Adrenal gland (tissue), 12 donors: ENCODE data around the gene MDGA2. TPM values are rescaled to one million over a fixed set of nuclear protein-coding genes. Genes with fewer than 3 reads are reported as not detected.
A peak's percentile ranks its signal among the peaks of the same experiment; 100 is the strongest.

Experiments
- DNase-seq, 7 donors: peaks; one replicate each; pipeline ENCODE4 v3.0.0-alpha.2; 2019 to 2020
- H3K27ac ChIP-seq, 5 donors: fragments of 200-600 bp; sonication (generic) in 4 of 5; 1 replicate in 3 of 5; 2 replicates in 2 of 5; pipeline versions ENCODE4 v1.5.1 to v1.8.0; 2016 to 2020; ENCODE audit warnings: mild to moderate bottlenecking in 1 of 5
- H3K27me3 ChIP-seq: fragments of 200-600 bp; 2 replicates; pipeline ENCODE4 v1.8.0; 2021
- H3K36me3 ChIP-seq, 2 donors: fragments of 200-600 bp; replicated peaks in 1 of 2; 1 replicate in 1 of 2; 2 replicates in 1 of 2; pipeline versions ENCODE4 v1.5.1 to v1.8.0; 2018 to 2022
- H3K4me1 ChIP-seq, 2 donors: fragments of 200-600 bp; replicated peaks in 1 of 2; 1 replicate in 1 of 2; 2 replicates in 1 of 2; pipeline versions ENCODE4 v1.5.1 to v1.8.0; 2018 to 2021
- H3K4me3 ChIP-seq, 4 donors: fragments of 200-600 bp; sonication (generic) in 3 of 4; one replicate each; pipeline ENCODE4 v1.5.1; 2016 to 2018
- H3K9me3 ChIP-seq, 3 donors: fragments of 200-600 bp; sonication (generic) in 1 of 3; replicated peaks in 1 of 3; 1 replicate in 2 of 3; 2 replicates in 1 of 3; pipeline versions ENCODE4 v1.5.1 to v1.8.0; 2016 to 2021
- POLR2A ChIP-seq, 2 donors: fragments of 450-650 bp; IDR thresholded peaks; one replicate each; pipeline ENCODE4 v1.6.1; 2017; ENCODE audit warnings: antibody characterized with exemption in 2 of 2, mild to moderate bottlenecking in 2 of 2, moderate library complexity in 1 of 2
- WGBS, 4 donors: extraction: QIAGEN DNeasy Blood & Tissue Kit in 2 of 4; methylation state at CpG; one replicate each; pipeline versions ENCODE4 v1.1.5 to v1.1.7; 2013 to 2017; 5-methylcytosine and 5-hydroxymethylcytosine counted together
- intact Hi-C, 2 donors: fragments of 100-400 bp; cut with DNase I; formaldehyde crosslinking; loops; one replicate each; pipeline versions ENCODE4 v1.14.1 to v1.15.0; 2022 to 2023
- polyA plus RNA-seq, 3 donors: library from polyadenylated mRNA; stranded (reverse); fragments of 200-250 nt in 2 of 3; fragments of 350-450 nt in 1 of 3; fragmentation: Illumina TruSeq in 1 of 3; extraction: RNeasy Lipid Tissue Mini Kit (QIAGEN cat#74804) in 1 of 3; gene quantifications; one replicate each; pipeline ENCODE4 v1.2.3, GENCODE V29; 2013 to 2014
- total RNA-seq, 9 donors: library from RNA; depleted of rRNA in 4 of 9; stranded (reverse); fragments of >200 nt in 4 of 9; fragments of 120-200 nt in 1 of 9; fragmentation: NEBNext Ultra II Directional in 1 of 9; extraction: Animal tissue kit (Norgen Biotek cat#: 25700) in 1 of 9; gene quantifications; one replicate each; pipeline versions ENCODE4 v1.1.0 to v1.2.4, GENCODE V29; 2013 to 2023
- TF ChIP-seq, protein P1 (sequence below), 6 experiments: fragments of 450-650 bp in 4 of 6; fragments of 200-600 bp in 2 of 6; sonication (generic) in 1 of 6; IDR thresholded peaks; 1 replicate in 5 of 6; 2 replicates in 1 of 6; pipeline versions ENCODE4 v1.5.1 to v1.8.0; 2016 to 2021; ENCODE audit warnings: antibody characterized with exemption in 6 of 6, mild to moderate bottlenecking in 2 of 6, moderate library complexity in 1 of 6
- donor health status: healthy with polysubstance abuse.
- donor health status: Bipolar disorder and iron deficiency.
- donor health status: DM: yes; HTN: yes; CAD: no.
- donor health status: DM: no; HTN: no; CAD: no.
- donor health status: DM: no; HTN: no; CAD: no.
- donor health status: DM: yes; HTN: yes; CAD: no.

Gene MDGA2
- total and polyA plus RNA-seq, 12 donors, result 0.08 to 3.5 (median 0.34) TPM; not detected in 5

GRCh38 chr14:47541662-47542061, 133.7 kb downstream of the MDGA2 start:
- H3K27me3 ChIP-seq, result no peaks in the 10 kb centered on the region
- H3K4me3 ChIP-seq, result no peak overlapping the region
- TF ChIP-seq, protein P1, sequence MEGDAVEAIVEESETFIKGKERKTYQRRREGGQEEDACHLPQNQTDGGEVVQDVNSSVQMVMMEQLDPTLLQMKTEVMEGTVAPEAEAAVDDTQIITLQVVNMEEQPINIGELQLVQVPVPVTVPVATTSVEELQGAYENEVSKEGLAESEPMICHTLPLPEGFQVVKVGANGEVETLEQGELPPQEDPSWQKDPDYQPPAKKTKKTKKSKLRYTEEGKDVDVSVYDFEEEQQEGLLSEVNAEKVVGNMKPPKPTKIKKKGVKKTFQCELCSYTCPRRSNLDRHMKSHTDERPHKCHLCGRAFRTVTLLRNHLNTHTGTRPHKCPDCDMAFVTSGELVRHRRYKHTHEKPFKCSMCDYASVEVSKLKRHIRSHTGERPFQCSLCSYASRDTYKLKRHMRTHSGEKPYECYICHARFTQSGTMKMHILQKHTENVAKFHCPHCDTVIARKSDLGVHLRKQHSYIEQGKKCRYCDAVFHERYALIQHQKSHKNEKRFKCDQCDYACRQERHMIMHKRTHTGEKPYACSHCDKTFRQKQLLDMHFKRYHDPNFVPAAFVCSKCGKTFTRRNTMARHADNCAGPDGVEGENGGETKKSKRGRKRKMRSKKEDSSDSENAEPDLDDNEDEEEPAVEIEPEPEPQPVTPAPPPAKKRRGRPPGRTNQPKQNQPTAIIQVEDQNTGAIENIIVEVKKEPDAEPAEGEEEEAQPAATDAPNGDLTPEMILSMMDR (IDR thresholded peaks at IDR 0.05), result no peak
- no peak for TF ChIP-seq POLR2A (IDR thresholded peaks at IDR 0.05)
- whole genome bisulfite sequencing, 4 donors, result 65 to 77% (median 73%) methylated on average over 4 of the region's 4 CpGs
- H3K27ac ChIP-seq, result no peak overlapping the region
- intact Hi-C loops, result no loop called here
- H3K4me1 ChIP-seq, result no peaks in the 10 kb centered on the region
- H3K36me3 ChIP-seq, result no peaks in the 10 kb centered on the region
- no peak for DNase-seq
- H3K9me3 ChIP-seq, result no peaks in the 10 kb centered on the region

- Histone ChIP-seq H3K27ac (no peak overlapping the region), H3K9me3 (no peaks in the 10 kb centered on the region), H3K27me3 (no peaks in the 10 kb centered on the region), H3K4me1 (no peaks in the 10 kb centered on the region), H3K36me3 (no peaks in the 10 kb centered on the region), H3K4me3 (no peak overlapping the region)
- intact Hi-C loops, result no loop called here
- no peak for DNase-seq
- 41 to 57% (median 48%) methylated on average over 3 of the region's 3 CpGs for WGBS, 4 donors
- TF ChIP-seq POLR2A (IDR thresholded peaks at IDR 0.05), result no peak
- TF ChIP-seq, protein P1 (IDR thresholded peaks at IDR 0.05), result peak in 3 of 6 experiments; percentile 12 to 26 (median 25)
These were observed 136.4 kb downstream of the MDGA2 start for GRCh38 chr14:47539031-47539461.

DNA sequence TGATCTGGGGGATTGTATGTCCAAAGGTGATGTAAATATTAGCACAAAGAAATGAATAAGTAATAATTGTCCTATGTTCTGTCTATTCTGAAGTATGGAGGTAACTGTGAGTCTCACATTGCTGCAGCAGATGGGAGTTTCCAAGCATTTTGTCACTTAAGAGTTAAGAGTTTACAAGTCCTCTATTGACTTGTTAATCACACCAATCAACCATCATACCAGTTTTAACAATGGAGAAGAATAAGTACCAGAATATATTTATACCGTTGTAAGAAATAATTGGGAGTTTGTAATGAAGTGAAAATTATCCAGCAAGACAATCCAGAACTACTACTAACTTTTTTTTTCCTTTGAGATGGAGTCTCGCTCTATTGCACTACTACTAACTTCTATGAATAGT, 139.1 kb downstream of the MDGA2 start:
- intact Hi-C loops, result no loop called here
- TF ChIP-seq, protein P1 (IDR thresholded peaks at IDR 0.05), result no peak
- TF ChIP-seq POLR2A (IDR thresholded peaks at IDR 0.05), result no peak
- no peaks in the 10 kb centered on the region for H3K9me3 ChIP-seq

DNA sequence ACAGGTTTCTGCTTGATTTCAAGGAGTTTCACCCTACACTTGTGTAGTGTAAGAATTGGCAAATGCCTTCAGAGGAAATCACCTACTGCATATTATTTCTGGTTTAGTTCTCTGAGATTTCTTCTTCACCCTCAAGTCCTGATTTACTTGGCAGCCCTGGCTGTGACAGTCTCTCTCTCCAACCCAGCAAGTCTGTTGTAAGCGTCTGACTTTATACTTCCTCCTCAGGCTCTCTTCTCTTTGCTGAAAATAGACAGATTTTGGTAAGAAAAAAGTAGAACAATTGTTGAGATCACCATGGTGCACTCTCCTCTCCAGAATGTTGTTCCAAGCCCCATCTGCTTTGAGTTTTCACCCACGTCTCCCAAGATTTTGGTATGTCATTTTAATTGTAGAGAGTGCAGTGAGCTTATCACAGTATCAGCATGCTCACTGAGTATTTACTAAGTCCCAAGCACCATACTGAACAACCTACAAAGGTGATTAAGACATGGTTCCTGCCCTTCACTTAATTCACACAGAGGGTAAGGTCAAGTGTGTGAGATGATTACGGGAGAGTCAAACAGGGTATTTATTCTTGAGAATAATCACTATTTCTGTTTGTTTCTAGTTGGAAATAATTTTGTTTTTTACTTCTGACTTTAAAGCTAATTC, 148.7 kb downstream of the MDGA2 start:
- no peak overlapping the region for H3K4me3 ChIP-seq
- no peak for TF ChIP-seq POLR2A (IDR thresholded peaks at IDR 0.05)
- TF ChIP-seq, protein P1 (IDR thresholded peaks at IDR 0.05), result no peak
- 61 to 76% (median 65%) methylated on average over 3 of the region's 3 CpGs for WGBS, 4 donors

More for the DNA sequence above, 139.1 kb downstream of the MDGA2 start:
- no peak for DNase-seq
- no peaks in the 10 kb centered on the region for H3K4me1 ChIP-seq
- H3K36me3 ChIP-seq, result no peaks in the 10 kb centered on the region
- no peak overlapping the region for H3K4me3 ChIP-seq
- 64 to 76% (median 68%) methylated on average over 2 of the region's 2 CpGs for WGBS, 4 donors
- no peak overlapping the region for H3K27ac ChIP-seq
- H3K27me3 ChIP-seq, result no peaks in the 10 kb centered on the region

More for the DNA sequence above, 148.7 kb downstream of the MDGA2 start:
- Histone ChIP-seq H3K27me3 (no peaks in the 10 kb centered on the region), H3K9me3 (no peaks in the 10 kb centered on the region), H3K27ac (no peak overlapping the region), H3K4me1 (no peaks in the 10 kb centered on the region), H3K36me3 (no peaks in the 10 kb centered on the region)
- DNase-seq, result no peak
- intact Hi-C loops, result no loop called here
